K562 (cell line): ENCODE measurements around the gene CDC45. TPM values are rescaled to one million over a fixed set of nuclear protein-coding genes. Genes with fewer than 3 reads are reported as not detected.

Experiments used
- DIDO1 ChIP-seq: fragments of 450-650 bp; IDR thresholded peaks from 2 replicates; pipeline ENCODE4 v1.6.1; 2016; ENCODE audit warnings: low read depth, missing biosample characterization, missing genetic modification characterization
- FOXK1 ChIP-seq: sonication (generic); formaldehyde crosslinking; IDR thresholded peaks from 2 replicates; pipeline ENCODE4 v1.8.0; 2022; ENCODE audit warnings: missing genetic modification reagents, mild to moderate bottlenecking, borderline replicate concordance
- HLTF ChIP-seq: fragments of 450-650 bp; IDR thresholded peaks from 2 replicates; pipeline ENCODE4 v1.6.1; 2016
- MAFF ChIP-seq: IDR thresholded peaks from 2 replicates; pipeline ENCODE4 v1.6.1; 2012; ENCODE audit warnings: low read length, improper control_type of control experiment
- MEF2D ChIP-seq: conservative IDR thresholded peaks from 2 replicates; pipeline ENCODE4 v1.6.1; 2016; ENCODE audit warnings: low read depth, missing genetic modification characterization, missing compliant biosample characterization
- MTA1 ChIP-seq: fragments of 450-650 bp; IDR thresholded peaks from 2 replicates; pipeline ENCODE4 v1.6.1; 2017; ENCODE audit warnings: borderline replicate concordance
- MYBL2 ChIP-seq, 2 experiments: fragments of 450-650 bp in 1 of 2; sonication (generic) in 1 of 2; formaldehyde crosslinking in 1 of 2; IDR thresholded peaks; 2 replicates each; pipeline versions ENCODE4 v1.6.1 to v1.8.1; 2017 to 2022; ENCODE audit warnings: borderline replicate concordance in 1 of 2, inconsistent platforms in 1 of 2, low read depth in 1 of 2, mild to moderate bottlenecking in 1 of 2, missing genetic modification reagents in 1 of 2, moderate library complexity in 1 of 2
- NELFE ChIP-seq: IDR thresholded peaks from 2 replicates; pipeline ENCODE4 v1.6.1; 2011; ENCODE audit warnings: mild to moderate bottlenecking; ENCODE audit not compliant: insufficient read depth, insufficient read length
- NR4A1 ChIP-seq, 2 experiments: fragments of 250-450 bp in 1 of 2; fragments of 450-650 bp in 1 of 2; sonication (Bioruptor Pico) in 1 of 2; IDR thresholded peaks; 2 replicates each; pipeline versions ENCODE4 v1.4.0 to v1.6.1; 2016 to 2020; ENCODE audit warnings: mild to moderate bottlenecking in 2 of 2, missing compliant biosample characterization in 1 of 2, missing genetic modification characterization in 1 of 2, moderate library complexity in 1 of 2
- PPARD ChIP-seq: fragments of 250-450 bp; sonication (Bioruptor Pico); IDR thresholded peaks from 2 replicates; pipeline ENCODE4 v1.8.0; 2022; ENCODE audit warnings: inconsistent platforms, mild to moderate bottlenecking, moderate library complexity
- RERE ChIP-seq: sonication (generic); formaldehyde crosslinking; IDR thresholded peaks from 2 replicates; pipeline ENCODE4 v1.8.0; 2023; ENCODE audit warnings: missing genetic modification reagents, mild to moderate bottlenecking, borderline replicate concordance
- SMARCC2 ChIP-seq: fragments of 450-650 bp; IDR thresholded peaks from 2 replicates; pipeline ENCODE4 v1.6.1; 2017; ENCODE audit warnings: antibody characterized with exemption, moderate library complexity, mild to moderate bottlenecking, low read depth
- TSHZ1 ChIP-seq: fragments of 250-450 bp; sonication (Bioruptor Pico); IDR thresholded peaks from 2 replicates; pipeline ENCODE4 v1.4.0; 2020; ENCODE audit warnings: mild to moderate bottlenecking, moderate library complexity
- ZNF589 ChIP-seq: fragments of 200-800 bp; sonication (Bioruptor generic); IDR thresholded peaks from 2 replicates; pipeline ENCODE4 v1.6.1; 2016; ENCODE audit warnings: low read depth, missing genetic modification characterization, missing compliant biosample characterization
- ZNF644 ChIP-seq: fragments of 200-800 bp; sonication (Bioruptor generic); IDR thresholded peaks from 2 replicates; pipeline ENCODE4 v1.6.1; 2016; ENCODE audit warnings: low read depth, missing genetic modification characterization, missing compliant biosample characterization
- polyA plus RNA-seq, 8 experiments: library from polyadenylated mRNA; depleted of rRNA in 4 of 8; stranded (reverse) in 5 of 8; unstranded in 3 of 8; fragments of >200 nt; fragmentation: Nextera tagmentation in 2 of 8; fragmentation: Illumina TruSeq in 1 of 8; extraction: Ambion mirVana in 2 of 8; extraction: Trizol in 1 of 8; gene quantifications; 2 replicates each; pipeline versions ENCODE4 v1.2.1 to v1.2.3, GENCODE V29; 2011 to 2014; ENCODE audit warnings: inconsistent platforms in 1 of 8, missing spikeins in 1 of 8
- total RNA-seq, 7 experiments: library from RNA; depleted of rRNA in 6 of 7; stranded (reverse); fragments of >200 nt in 6 of 7; fragmentation: Illumina TruSeq in 2 of 7; extraction: Trizol in 2 of 7; gene quantifications; 2 replicates each; pipeline versions ENCODE4 v1.2.1 to v1.2.3, GENCODE V29; 2011 to 2021; ENCODE audit warnings: low replicate concordance in 1 of 7

Gene CDC45
- total and polyA plus RNA-seq, 9 of the 15 experiments (the other 6 are each of a cell fraction or from before 2014, with no cell fraction given) = 251 to 580 (median 410) TPM

GRCh38 chr22:19446603-19447329 is 33.0 kb upstream of the CDC45 start (continued):
- TF ChIP-seq ZNF589 (CRISPR knock-in tag) (no peak), FOXK1 (CRISPR knock-in tag) (no peak), TSHZ1 (CRISPR knock-in tag) (0 out of 2 replicates have a peak, but pooled peaks have one; percentile 11), NELFE (no peak), DIDO1 (no peak), MYBL2 (IDR thresholded peaks at IDR 0.05; ENCODE audit: low read depth) (no peak), MYBL2 (CRISPR knock-in tag; IDR thresholded peaks at IDR 0.05; ENCODE audit: borderline replicate concordance) (no peak), MTA1 (peak; percentile 63; the same call in 1 of the 2 replicates), ZNF644 (tag) (no peak), NR4A1 (CRISPR knock-in tag; IDR thresholded peaks at IDR 0.05) (no peak), NR4A1 (tag; IDR thresholded peaks at IDR 0.05) (peak; percentile 8; the same call in 1 of the 2 replicates), MAFF (no peak), MEF2D (tag) (no peak), PPARD (CRISPR knock-in tag) (no peak), SMARCC2 (no peak), HLTF (0 out of 2 replicates have a peak, but pooled peaks have one; percentile 48), RERE (CRISPR knock-in tag) (no peak)
